Hepatocyte (in vitro differentiated cells): Measurements from ENCODE around the gene NDUFB11. TPM values are rescaled to one million over a fixed set of nuclear protein-coding genes. Genes with fewer than 3 reads are reported as not detected.

ENCODE experiments used
- DNase-seq: peaks from one replicate; pipeline ENCODE4 v3.0.0-alpha.2; 2016; ENCODE audit warnings: low spot score
- H2AFZ ChIP-seq: fragments of 200-600 bp; sonication (generic); 2 replicates; pipeline ENCODE4 v1.6.0; 2016; ENCODE audit warnings: antibody characterized with exemption, mild to moderate bottlenecking
- H3K27ac ChIP-seq: fragments of 200-600 bp; sonication (generic); 2 replicates; pipeline ENCODE4 v1.5.1; 2016; ENCODE audit warnings: mild to moderate bottlenecking
- H3K27me3 ChIP-seq: fragments of 200-600 bp; sonication (generic); 2 replicates; pipeline ENCODE4 v1.6.1; 2016
- H3K36me3 ChIP-seq: fragments of 200-600 bp; sonication (generic); replicated peaks from 2 replicates; pipeline ENCODE4 v1.5.1; 2016; ENCODE audit warnings: low read depth; ENCODE audit not compliant: insufficient read depth
- H3K4me1 ChIP-seq: fragments of 200-600 bp; sonication (generic); 2 replicates; pipeline ENCODE4 v1.5.1; 2016; ENCODE audit warnings: mild to moderate bottlenecking, moderate library complexity; ENCODE audit not compliant: insufficient read depth
- H3K4me2 ChIP-seq: fragments of 200-600 bp; sonication (generic); 2 replicates; pipeline ENCODE4 v1.6.0; 2016
- H3K4me3 ChIP-seq: fragments of 200-600 bp; sonication (generic); 2 replicates; pipeline ENCODE4 v1.5.1; 2016; ENCODE audit warnings: mild to moderate bottlenecking
- H3K79me2 ChIP-seq: fragments of 200-600 bp; sonication (generic); 2 replicates; pipeline ENCODE4 v1.6.0; 2017; ENCODE audit warnings: mild to moderate bottlenecking
- H3K9me2 ChIP-seq: fragments of 200-600 bp; sonication (generic); replicated peaks from 2 replicates; pipeline ENCODE4 v1.6.0; 2017; ENCODE audit warnings: mild to moderate bottlenecking; ENCODE audit not compliant: insufficient read depth
- H3K9me3 ChIP-seq: fragments of 200-600 bp; sonication (generic); 2 replicates; pipeline ENCODE4 v1.5.1; 2016; ENCODE audit warnings: low read depth, mild to moderate bottlenecking
- H4K20me1 ChIP-seq: fragments of 200-600 bp; sonication (generic); 2 replicates; pipeline ENCODE4 v1.6.0; 2016; ENCODE audit warnings: mild to moderate bottlenecking; ENCODE audit not compliant: insufficient read depth, poor library complexity, severe bottlenecking
- EZH2 ChIP-seq: fragments of 200-600 bp; sonication (generic); IDR thresholded peaks from 2 replicates; pipeline ENCODE4 v1.6.1; 2016; ENCODE audit warnings: antibody characterized with exemption, mild to moderate bottlenecking, borderline replicate concordance
- EZH2phosphoT487 ChIP-seq: fragments of 200-600 bp; sonication (generic); IDR thresholded peaks from one replicate; pipeline ENCODE4 v1.6.1; 2018; ENCODE audit warnings: antibody characterized with exemption, mild to moderate bottlenecking, low read depth, moderate library complexity; ENCODE audit not compliant: unreplicated experiment, severe bottlenecking
- WGBS: methylation state at CpG from one replicate; pipeline ENCODE4 v1.1.6; 2016; ENCODE audit warnings: low lambda C conversion rate; ENCODE audit errors: missing lambda C conversion rate; 5-methylcytosine and 5-hydroxymethylcytosine counted together
- polyA plus RNA-seq: library from polyadenylated mRNA; unstranded; fragments of >200 nt; fragmentation: Nextera tagmentation; extraction: Ambion mirVana; gene quantifications from 2 replicates; pipeline ENCODE4 v1.2.1, GENCODE V29; 2016
- total RNA-seq: library from RNA; depleted of rRNA; stranded (reverse); fragments of >200 nt; gene quantifications from 2 replicates; pipeline ENCODE4 v1.2.3, GENCODE V29; 2014
- TF ChIP-seq, protein P1 (sequence below): fragments of 200-600 bp; sonication (generic); IDR thresholded peaks from 2 replicates; pipeline ENCODE4 v1.5.1; 2016; ENCODE audit warnings: antibody characterized with exemption, mild to moderate bottlenecking; ENCODE audit not compliant: poor library complexity

The NDUFB11 gene
- total RNA-seq (64.3 and 65.4 TPM in 2 replicates), polyA plus RNA-seq (146 and 168 TPM in 2 replicates)

DNA sequence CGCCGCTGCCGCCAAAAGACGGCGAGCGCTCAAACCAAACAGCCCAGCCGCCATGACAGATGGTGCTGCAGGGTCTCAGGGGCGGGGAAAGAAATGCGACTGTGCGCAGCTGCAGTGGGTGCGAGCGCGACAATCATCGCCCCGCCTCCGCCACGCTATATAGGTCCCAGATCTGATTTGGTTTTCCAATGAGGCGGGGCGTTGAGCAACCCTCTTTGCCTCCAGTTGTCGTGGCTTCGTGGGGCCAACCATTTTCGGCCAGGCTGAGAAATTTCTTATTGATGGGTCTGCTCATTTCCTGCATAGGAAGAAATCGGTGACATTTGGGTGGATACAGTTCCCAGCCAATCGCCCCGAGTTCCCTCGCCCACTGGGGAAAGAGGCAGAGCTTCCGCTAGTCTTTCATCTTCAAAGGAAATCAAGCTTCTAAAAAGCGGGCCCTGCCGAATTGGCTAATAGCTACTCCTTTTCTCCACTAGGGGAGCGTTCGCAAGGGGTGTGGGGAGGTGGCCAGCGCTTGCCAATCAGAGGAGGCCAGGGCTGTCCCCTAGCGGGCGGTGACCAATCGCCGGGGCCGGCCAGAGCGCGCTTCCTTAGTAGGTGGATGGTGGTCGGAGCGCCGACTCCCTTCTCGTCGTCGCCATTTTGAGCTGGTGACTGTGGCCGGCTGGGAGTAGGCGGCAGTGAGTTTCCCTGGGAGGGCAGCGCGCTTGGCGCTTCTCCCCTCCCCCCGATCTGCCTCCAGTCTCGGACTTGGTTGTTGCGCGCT is at the start of gene NDUFB11, which contains the start of gene RBM10:
Gene NDUFB11 (minus strand): TSS at position 77 of the 769 bp plus-strand sequence. CDS start 23 bp downstream, at position 54.
Gene RBM10 (plus strand): TSS at position 596 of the 769 bp plus-strand sequence. CDS start 2,261 bp downstream, outside the sequence.
- no peaks in the 10 kb centered on the region for H3K9me2 ChIP-seq
- DNase-seq = peak; percentile 94
- H2AFZ ChIP-seq = peak within 1 kb of the TSS; percentile 38
- no peaks in the 10 kb centered on the region for H3K36me3 ChIP-seq
- H3K79me2 ChIP-seq = peaks cover 47% of the 10 kb centered on the region
- H3K27ac ChIP-seq = peak within 1 kb of the TSS; percentile 98
- peak within 1 kb of the TSS; percentile 56 for H3K4me3 ChIP-seq
- H3K4me2 ChIP-seq = peak within 1 kb of the TSS; percentile 82
- H3K4me1 ChIP-seq = peaks cover 4% of the 10 kb centered on the region
- WGBS = 48% methylated on average over 52 of the region's 54 CpGs
- TF ChIP-seq, protein P1, sequence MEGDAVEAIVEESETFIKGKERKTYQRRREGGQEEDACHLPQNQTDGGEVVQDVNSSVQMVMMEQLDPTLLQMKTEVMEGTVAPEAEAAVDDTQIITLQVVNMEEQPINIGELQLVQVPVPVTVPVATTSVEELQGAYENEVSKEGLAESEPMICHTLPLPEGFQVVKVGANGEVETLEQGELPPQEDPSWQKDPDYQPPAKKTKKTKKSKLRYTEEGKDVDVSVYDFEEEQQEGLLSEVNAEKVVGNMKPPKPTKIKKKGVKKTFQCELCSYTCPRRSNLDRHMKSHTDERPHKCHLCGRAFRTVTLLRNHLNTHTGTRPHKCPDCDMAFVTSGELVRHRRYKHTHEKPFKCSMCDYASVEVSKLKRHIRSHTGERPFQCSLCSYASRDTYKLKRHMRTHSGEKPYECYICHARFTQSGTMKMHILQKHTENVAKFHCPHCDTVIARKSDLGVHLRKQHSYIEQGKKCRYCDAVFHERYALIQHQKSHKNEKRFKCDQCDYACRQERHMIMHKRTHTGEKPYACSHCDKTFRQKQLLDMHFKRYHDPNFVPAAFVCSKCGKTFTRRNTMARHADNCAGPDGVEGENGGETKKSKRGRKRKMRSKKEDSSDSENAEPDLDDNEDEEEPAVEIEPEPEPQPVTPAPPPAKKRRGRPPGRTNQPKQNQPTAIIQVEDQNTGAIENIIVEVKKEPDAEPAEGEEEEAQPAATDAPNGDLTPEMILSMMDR = peak; percentile 55
- TF ChIP-seq EZH2phosphoT487 = no peak
- no peaks in the 10 kb centered on the region for H3K27me3 ChIP-seq
- H4K20me1 ChIP-seq = peaks cover 21% of the 10 kb centered on the region
- no peaks in the 10 kb centered on the region for H3K9me3 ChIP-seq

DNA sequence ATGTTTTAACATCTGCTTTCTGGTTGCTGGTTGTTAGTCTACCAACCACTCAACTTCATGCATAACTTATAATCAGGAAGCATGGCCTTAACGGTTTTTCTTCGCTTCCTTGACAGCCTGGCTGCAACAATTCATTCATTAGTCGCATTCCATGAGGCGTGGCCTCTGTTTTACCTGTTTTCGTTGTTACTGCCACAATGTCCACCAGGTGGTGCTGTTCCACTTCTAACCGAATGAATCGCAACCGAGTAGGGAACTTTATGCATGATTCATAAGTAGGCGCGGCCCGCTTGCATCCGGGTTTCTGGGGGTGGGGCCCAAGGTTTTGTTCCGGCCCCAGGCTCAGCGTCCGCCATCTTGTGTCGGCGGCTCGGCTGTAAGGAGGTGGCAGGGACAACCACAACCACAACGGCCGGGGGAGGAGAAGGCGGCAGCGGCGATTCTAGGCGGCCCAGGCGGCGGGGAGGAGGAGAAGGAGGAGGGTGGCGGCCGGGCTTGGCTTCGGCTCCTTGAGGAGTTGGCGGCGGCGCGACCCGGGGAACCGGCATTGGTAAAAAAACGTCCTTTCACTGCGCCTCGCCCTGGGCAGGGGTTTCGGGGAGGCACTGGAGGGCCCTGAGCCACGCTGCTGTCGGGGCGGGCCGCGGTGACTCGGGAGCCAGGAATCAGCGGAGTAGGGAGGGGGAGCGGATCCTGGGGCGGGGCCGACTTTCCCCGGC is 49.1 kb upstream of the NDUFB11 start, which contains the start of gene UBA1:
Gene UBA1 (plus strand): TSS at position 355 of the 719 bp plus-strand sequence. CDS start 4,974 bp downstream, outside the sequence.
- Histone ChIP-seq H3K27ac (peak within 1 kb of the TSS; percentile 98), H3K4me1 (peaks cover 49% of the 10 kb centered on the region), H3K4me3 (peak within 1 kb of the TSS; percentile 49), H3K79me2 (peaks cover 54% of the 10 kb centered on the region), H2AFZ (peak within 1 kb of the TSS; percentile 54), H4K20me1 (peaks cover 39% of the 10 kb centered on the region), H3K27me3 (no peaks in the 10 kb centered on the region), H3K9me3 (no peaks in the 10 kb centered on the region), H3K36me3 (no peaks in the 10 kb centered on the region), H3K9me2 (no peaks in the 10 kb centered on the region), H3K4me2 (peak within 1 kb of the TSS; percentile 95)
- DNase-seq = peak; percentile 99
- TF ChIP-seq, protein P1 = peak; percentile 94
- TF ChIP-seq EZH2phosphoT487 = no peak
- WGBS = 2% methylated on average over 37 of the region's 50 CpGs

DNA sequence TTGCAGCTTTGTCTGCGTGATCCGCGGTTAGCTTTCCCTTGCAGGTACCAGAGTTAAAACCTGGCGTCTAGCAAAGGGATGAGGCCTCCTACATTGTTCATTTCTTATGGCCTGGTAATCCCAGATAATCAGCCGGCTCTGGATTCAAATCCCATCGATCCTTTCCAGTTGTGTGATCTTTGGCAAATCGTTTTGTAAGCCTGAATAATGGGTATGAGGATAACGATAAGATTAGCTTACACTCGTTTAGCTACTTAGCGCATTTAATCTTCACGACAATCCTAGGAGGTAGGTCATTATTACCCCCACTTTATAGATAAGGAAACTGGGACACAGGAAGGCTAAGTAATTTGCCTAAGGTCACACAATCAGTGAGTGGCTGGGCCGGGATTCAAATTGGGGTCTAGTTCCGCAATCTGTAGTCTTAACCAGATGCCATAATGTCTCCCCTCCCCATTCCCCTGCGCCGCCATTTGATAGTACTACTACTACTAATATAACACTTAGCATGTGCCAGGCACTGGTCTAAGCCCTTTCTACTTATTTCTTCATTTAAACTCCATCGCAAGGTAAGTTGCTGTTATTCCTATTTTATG is 47.4 kb upstream of the NDUFB11 start:
- no peak overlapping the region for H3K27ac ChIP-seq

More for the DNA sequence above, 47.4 kb upstream of the NDUFB11 start:
- no peaks in the 10 kb centered on the region for H3K27me3 ChIP-seq
- H3K9me3 ChIP-seq = no peaks in the 10 kb centered on the region
- H3K9me2 ChIP-seq = no peaks in the 10 kb centered on the region
- H2AFZ ChIP-seq = peak overlapping the region; percentile 80
- WGBS = 54% methylated on average over 16 of the region's 16 CpGs
- H3K4me2 ChIP-seq = peak overlapping the region; percentile 86
- peaks cover 37% of the 10 kb centered on the region for H3K79me2 ChIP-seq
- peaks cover 22% of the 10 kb centered on the region for H4K20me1 ChIP-seq
- peak overlapping the region; percentile 41 for H3K4me3 ChIP-seq
- TF ChIP-seq EZH2 = no peak
- TF ChIP-seq, protein P1 = no peak
- DNase-seq = no peak
- H3K4me1 ChIP-seq = peaks cover 31% of the 10 kb centered on the region
- no peaks in the 10 kb centered on the region for H3K36me3 ChIP-seq
